Right atrium auricular region (tissue), 2 donors: ENCODE data around the gene DPP10. TPM values are rescaled to one million over a fixed set of nuclear protein-coding genes. Genes with fewer than 3 reads are reported as not detected.

Experiments used
- DNase-seq: peaks from one replicate; pipeline ENCODE4 v3.0.0-alpha.2; 2019; ENCODE audit warnings: low spot score
- H3K27ac ChIP-seq, 2 donors: fragments of 200-600 bp; sonication (generic); 1 replicate in 1 of 2; 2 replicates in 1 of 2; pipeline ENCODE4 v1.5.1; 2016 to 2019
- H3K27me3 ChIP-seq, 2 donors: fragments of 200-600 bp; sonication (generic); one replicate each; pipeline versions ENCODE4 v1.5.1 to v1.6.0; 2017 to 2019
- H3K36me3 ChIP-seq: fragments of 200-600 bp; sonication (generic); one replicate; pipeline ENCODE4 v1.5.1; 2016
- H3K4me1 ChIP-seq, 2 donors: fragments of 200-600 bp; sonication (generic); one replicate each; pipeline versions ENCODE4 v1.5.1 to v1.6.0; 2017 to 2019
- H3K4me3 ChIP-seq, 2 donors: fragments of 200-600 bp; sonication (generic); 1 replicate in 1 of 2; 2 replicates in 1 of 2; pipeline ENCODE4 v1.5.1; 2017 to 2019; ENCODE audit warnings: mild to moderate bottlenecking in 1 of 2, moderate library complexity in 1 of 2
- H3K9me3 ChIP-seq, 2 donors: fragments of 200-600 bp; sonication (generic); one replicate each; pipeline ENCODE4 v1.5.1; 2019
- total RNA-seq, 2 donors: library from RNA; depleted of rRNA; stranded (reverse); fragments of >200 nt; gene quantifications; one replicate each; pipeline ENCODE4 v1.1.0, GENCODE V29; 2016
- TF ChIP-seq, protein P1 (sequence below), 2 donors: fragments of 200-600 bp; sonication (generic); IDR thresholded peaks; one replicate each; pipeline ENCODE4 v1.5.1; 2019; ENCODE audit warnings: antibody characterized with exemption in 2 of 2

Gene DPP10
- total RNA-seq, 2 donors from 2014 or later: not detected

DNA sequence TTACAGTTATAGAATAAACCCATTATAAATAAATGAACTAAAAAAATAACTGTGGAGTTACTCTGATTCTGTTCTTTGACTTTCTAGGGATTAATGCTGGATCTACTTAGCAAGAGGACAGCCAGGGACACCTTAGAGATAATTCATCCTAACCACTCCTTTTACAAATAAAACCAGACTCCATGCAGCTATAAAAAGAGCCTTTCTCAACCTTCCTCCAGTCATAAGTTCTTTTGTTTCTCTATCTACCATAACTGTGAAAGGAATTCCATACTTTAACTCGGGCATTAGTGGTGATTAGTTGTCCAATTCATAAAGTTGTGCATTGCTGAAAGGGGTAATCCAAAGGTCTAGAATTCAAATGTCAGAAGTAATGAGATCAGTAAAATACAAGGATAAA lies 682.4 kb downstream of the DPP10 start:
- TF ChIP-seq, protein P1, sequence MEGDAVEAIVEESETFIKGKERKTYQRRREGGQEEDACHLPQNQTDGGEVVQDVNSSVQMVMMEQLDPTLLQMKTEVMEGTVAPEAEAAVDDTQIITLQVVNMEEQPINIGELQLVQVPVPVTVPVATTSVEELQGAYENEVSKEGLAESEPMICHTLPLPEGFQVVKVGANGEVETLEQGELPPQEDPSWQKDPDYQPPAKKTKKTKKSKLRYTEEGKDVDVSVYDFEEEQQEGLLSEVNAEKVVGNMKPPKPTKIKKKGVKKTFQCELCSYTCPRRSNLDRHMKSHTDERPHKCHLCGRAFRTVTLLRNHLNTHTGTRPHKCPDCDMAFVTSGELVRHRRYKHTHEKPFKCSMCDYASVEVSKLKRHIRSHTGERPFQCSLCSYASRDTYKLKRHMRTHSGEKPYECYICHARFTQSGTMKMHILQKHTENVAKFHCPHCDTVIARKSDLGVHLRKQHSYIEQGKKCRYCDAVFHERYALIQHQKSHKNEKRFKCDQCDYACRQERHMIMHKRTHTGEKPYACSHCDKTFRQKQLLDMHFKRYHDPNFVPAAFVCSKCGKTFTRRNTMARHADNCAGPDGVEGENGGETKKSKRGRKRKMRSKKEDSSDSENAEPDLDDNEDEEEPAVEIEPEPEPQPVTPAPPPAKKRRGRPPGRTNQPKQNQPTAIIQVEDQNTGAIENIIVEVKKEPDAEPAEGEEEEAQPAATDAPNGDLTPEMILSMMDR (IDR thresholded peaks at IDR 0.05): no peak

DNA sequence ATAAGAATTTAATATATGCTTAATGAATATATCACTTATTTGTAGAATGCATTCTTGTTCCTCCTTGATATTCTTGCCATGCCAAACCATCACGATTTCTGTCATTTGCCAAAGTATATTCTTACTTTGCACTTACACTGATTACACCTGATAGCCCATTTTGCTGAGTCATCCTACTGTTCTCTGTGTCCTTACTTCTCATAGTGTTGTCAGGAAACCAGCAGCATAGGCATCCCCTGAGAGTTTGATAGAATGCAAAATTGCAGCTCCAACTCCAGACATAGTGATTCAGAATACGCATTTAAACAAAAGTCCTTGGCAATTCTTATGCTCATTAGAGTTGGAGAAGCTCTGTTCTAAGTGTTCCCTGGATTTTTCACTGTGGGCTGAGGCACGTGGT lies 687.1 kb downstream of the DPP10 start:
- no peaks in the 10 kb centered on the region for H3K27me3 ChIP-seq
- no peaks in the 10 kb centered on the region for H3K9me3 ChIP-seq
- no peaks in the 10 kb centered on the region for H3K36me3 ChIP-seq
- H3K4me3 ChIP-seq: no peak overlapping the region
- no peaks in the 10 kb centered on the region for H3K4me1 ChIP-seq
- TF ChIP-seq, protein P1 (IDR thresholded peaks at IDR 0.05): no peak
- no peak for DNase-seq
- no peak overlapping the region for H3K27ac ChIP-seq

More for the DNA sequence above, 682.4 kb downstream of the DPP10 start:
- Histone ChIP-seq H3K4me1 (no peaks in the 10 kb centered on the region), H3K27me3 (no peaks in the 10 kb centered on the region), H3K36me3 (no peaks in the 10 kb centered on the region), H3K27ac (no peak overlapping the region), H3K9me3 (no peaks in the 10 kb centered on the region), H3K4me3 (no peak overlapping the region)
- DNase-seq: no peak

- Histone ChIP-seq H3K4me1 (peaks cover 0 to 16% of the 10 kb centered on the region in 2 donors), H3K4me3 (no peak overlapping the region), H3K36me3 (no peaks in the 10 kb centered on the region), H3K27ac (no peak overlapping the region), H3K27me3 (peaks cover 3 to 22% of the 10 kb centered on the region in 2 donors), H3K9me3 (no peaks in the 10 kb centered on the region)
- DNase-seq: no peak
- TF ChIP-seq, protein P1 (IDR thresholded peaks at IDR 0.05): no peak
These were observed 718.2 kb downstream of the DPP10 start for GRCh38 chr2:115160531-115161080.

DNA sequence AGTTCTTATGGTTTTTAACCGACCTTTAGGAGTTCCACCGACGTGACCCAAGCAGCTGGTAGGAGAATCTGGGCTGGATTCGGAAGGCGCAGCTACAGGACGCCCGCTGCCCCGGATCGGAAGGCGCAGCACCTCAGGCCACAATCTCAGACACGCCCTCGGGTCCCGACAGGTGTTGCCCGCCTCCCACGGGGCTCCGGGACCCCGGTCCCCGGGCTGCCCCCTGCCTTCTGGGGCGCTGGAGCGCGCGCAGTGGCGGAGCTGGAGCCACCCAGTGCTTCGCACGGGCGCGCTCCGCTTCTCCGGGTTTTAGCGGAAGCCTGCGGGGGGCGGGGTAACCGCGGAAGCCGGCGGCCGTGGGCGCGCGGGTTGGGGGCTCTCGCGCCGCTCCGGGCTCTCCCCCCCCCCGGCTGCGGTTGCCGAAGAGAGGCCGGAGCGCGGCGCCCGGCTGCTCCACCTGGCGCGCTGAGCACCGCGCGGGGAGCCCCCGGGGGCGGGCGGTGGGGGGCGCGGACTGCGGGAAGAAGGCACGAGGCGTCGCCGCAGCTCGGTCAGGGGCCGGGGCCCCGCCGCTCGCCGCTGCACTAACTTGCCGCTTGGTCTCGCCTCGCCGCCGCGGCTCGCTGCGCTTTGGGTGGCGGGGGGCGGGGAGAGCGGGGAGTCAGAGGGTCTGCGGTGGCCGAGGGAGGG lies 718.8 kb downstream of the DPP10 start:
- Histone ChIP-seq H3K27ac (no peak overlapping the region), H3K4me3 (peak overlapping the region in 1 of 2 donors; percentile 31), H3K36me3 (no peaks in the 10 kb centered on the region), H3K4me1 (peaks cover 0 to 16% of the 10 kb centered on the region in 2 donors), H3K27me3 (peaks cover 3 to 22% of the 10 kb centered on the region in 2 donors), H3K9me3 (no peaks in the 10 kb centered on the region)
- no peak for DNase-seq
- TF ChIP-seq, protein P1 (IDR thresholded peaks at IDR 0.05): no peak

GRCh38 chr2:115161771-115162493 lies 719.5 kb downstream of the DPP10 start:
- H3K27me3 ChIP-seq: peaks cover 3 to 22% of the 10 kb centered on the region in 2 donors
- H3K36me3 ChIP-seq: no peaks in the 10 kb centered on the region
- peaks cover 0 to 16% of the 10 kb centered on the region in 2 donors for H3K4me1 ChIP-seq
- H3K9me3 ChIP-seq: no peaks in the 10 kb centered on the region
- no peak overlapping the region for H3K27ac ChIP-seq
- TF ChIP-seq, protein P1 (IDR thresholded peaks at IDR 0.05): no peak
- DNase-seq: no peak
- H3K4me3 ChIP-seq: peak overlapping the region in 1 of 2 donors; percentile 31
